OCI-LY7 (cell line): ENCODE data around the gene GPR55. TPM values are rescaled to one million over a fixed set of nuclear protein-coding genes. Genes with fewer than 3 reads are reported as not detected.

Experiments
- BruUV-seq: library from RNA; stranded (reverse); fragments of 400-500 nt; replicated peaks from 2 replicates; lab custom pipeline; 2021; lab: Mats Ljungman, UMichigan
- CTCF ChIA-PET: fragments of 300-600 bp; sonication (Branson Sonifier 250); formaldehyde crosslinking; loops from one replicate; lab custom pipeline; 2022; ENCODE audit warnings: antibody characterized with exemption; ENCODE audit not compliant: unreplicated experiment; lab: Charles Lee
- POLR2A ChIA-PET: fragments of 300-600 bp; sonication (Branson Sonifier 250); formaldehyde crosslinking; loops from one replicate; lab custom pipeline; 2022; ENCODE audit warnings: antibody characterized with exemption; lab: Charles Lee
- DNase-seq: peaks from one replicate; pipeline ENCODE4 v3.0.0-alpha.2; 2015; ENCODE audit warnings: low spot score
- H2AFZ ChIP-seq: fragments of 200-600 bp; sonication (generic), shearing (Covaris generic); 2 replicates; pipeline ENCODE4 v1.6.1; 2014; ENCODE audit warnings: mild to moderate bottlenecking, antibody characterized with exemption, low read length, moderate library complexity
- H3K27ac ChIP-seq: fragments of 200-600 bp; sonication (generic); 2 replicates; pipeline ENCODE4 v1.5.1; 2014; ENCODE audit warnings: mixed run types, low read depth, mild to moderate bottlenecking, moderate library complexity, low read length, inconsistent platforms; ENCODE audit not compliant: poor library complexity, severe bottlenecking
- H3K36me3 ChIP-seq: fragments of 200-600 bp; sonication (generic); 2 replicates; pipeline ENCODE4 v1.6.1; 2014; ENCODE audit warnings: mild to moderate bottlenecking, antibody characterized with exemption, low read length, moderate library complexity, mixed read lengths; ENCODE audit not compliant: insufficient read depth
- H3K4me1 ChIP-seq: fragments of 200-600 bp; sonication (generic); 2 replicates; pipeline ENCODE4 v1.5.1; 2014; ENCODE audit warnings: mild to moderate bottlenecking, low read length; ENCODE audit not compliant: insufficient read depth, poor library complexity, severe bottlenecking
- H3K4me2 ChIP-seq: fragments of 200-600 bp; sonication (generic); 2 replicates; pipeline ENCODE4 v1.6.1; 2014; ENCODE audit warnings: mild to moderate bottlenecking, low read length
- H3K4me3 ChIP-seq: fragments of 200-600 bp; sonication (generic); 2 replicates; pipeline ENCODE4 v1.5.1; 2014; ENCODE audit warnings: mild to moderate bottlenecking, low read depth, low read length; ENCODE audit not compliant: poor library complexity, severe bottlenecking
- H3K79me2 ChIP-seq: fragments of 200-600 bp; sonication (generic); 2 replicates; pipeline ENCODE4 v1.6.1; 2016; ENCODE audit warnings: low read depth, mild to moderate bottlenecking, low read length, moderate library complexity, mixed read lengths; ENCODE audit not compliant: insufficient read depth
- H3K9me2 ChIP-seq: fragments of 200-600 bp; sonication (generic); 2 replicates; pipeline ENCODE4 v1.6.1; 2016; ENCODE audit warnings: mild to moderate bottlenecking, low read length, mixed read lengths; ENCODE audit not compliant: insufficient read depth
- H3K9me3 ChIP-seq: fragments of 200-600 bp; sonication (generic); 2 replicates; pipeline ENCODE4 v1.6.1; 2014; ENCODE audit warnings: mild to moderate bottlenecking, mixed run types, low read length, mixed read lengths
- H4K20me1 ChIP-seq: fragments of 200-600 bp; sonication (generic); 2 replicates; pipeline ENCODE4 v1.6.1; 2014; ENCODE audit warnings: mild to moderate bottlenecking, antibody characterized with exemption, low read length, moderate library complexity, mixed read lengths; ENCODE audit not compliant: insufficient read depth
- EZH2phosphoT487 ChIP-seq: fragments of 200-600 bp; sonication (generic); IDR thresholded peaks from 2 replicates; pipeline ENCODE4 v1.6.1; 2018; ENCODE audit warnings: low read depth, borderline replicate concordance, mild to moderate bottlenecking, mixed run types, antibody characterized with exemption, low read length, moderate library complexity, mixed read lengths
- intact Hi-C: fragments of 100-400 bp; cut with micrococcal nuclease; formaldehyde crosslinking; loops from one replicate; pipeline ENCODE4 v1.10.0; 2022; ENCODE audit not compliant: unreplicated experiment
- total RNA-seq, 2 experiments: library from RNA; depleted of rRNA in 1 of 2; stranded (reverse); fragments of >200 nt in 1 of 2; shearing (Covaris generic) in 1 of 2; gene quantifications; 2 replicates each; pipeline ENCODE4 v1.2.3, GENCODE V29; 2014 to 2022
- TF ChIP-seq, protein P1 (sequence below): fragments of 200-600 bp; sonication (generic); conservative IDR thresholded peaks from 2 replicates; pipeline ENCODE4 v1.5.1; 2014; ENCODE audit warnings: mild to moderate bottlenecking, antibody characterized with exemption, low read length, moderate library complexity, mixed read lengths

Gene GPR55
- total RNA-seq, 2 experiments from 2014 or later, result 0.22 TPM; not detected in 1

DNA sequence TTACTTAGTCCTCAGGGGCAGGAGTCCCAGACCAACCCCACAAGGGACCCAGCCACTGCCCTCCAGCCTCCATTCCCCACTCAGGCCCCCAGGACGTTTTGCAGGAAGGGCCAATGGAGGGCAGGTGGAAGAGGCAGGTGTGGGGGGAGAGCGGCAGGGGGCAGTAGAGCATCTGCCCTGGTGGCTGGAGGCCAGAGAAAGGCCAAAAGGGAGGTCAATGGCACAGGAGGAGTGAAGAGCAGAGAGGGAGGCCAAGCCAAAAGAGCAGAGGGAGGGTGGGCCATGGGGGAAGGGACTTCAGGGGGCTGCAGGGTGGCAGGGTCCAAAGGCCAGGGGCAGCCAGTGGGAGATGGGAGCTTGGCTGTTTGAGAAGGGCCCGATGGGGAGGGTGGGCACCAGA is 17.3 kb upstream of the GPR55 start:
- no peak overlapping the region for H3K4me2 ChIP-seq
- no peak overlapping the region for H3K27ac ChIP-seq
- H4K20me1 ChIP-seq, result no peaks in the 10 kb centered on the region
- no peaks in the 10 kb centered on the region for H3K9me2 ChIP-seq
- no peak for DNase-seq
- no peaks in the 10 kb centered on the region for H3K79me2 ChIP-seq
- ChIA-PET CTCF (no interaction called here), POLR2A (no interaction called here)
- BruUV-seq, result no TSS peak
- no peak overlapping the region for H2AFZ ChIP-seq
- H3K9me3 ChIP-seq, result no peaks in the 10 kb centered on the region
- H3K36me3 ChIP-seq, result no peaks in the 10 kb centered on the region
- TF ChIP-seq, protein P1, sequence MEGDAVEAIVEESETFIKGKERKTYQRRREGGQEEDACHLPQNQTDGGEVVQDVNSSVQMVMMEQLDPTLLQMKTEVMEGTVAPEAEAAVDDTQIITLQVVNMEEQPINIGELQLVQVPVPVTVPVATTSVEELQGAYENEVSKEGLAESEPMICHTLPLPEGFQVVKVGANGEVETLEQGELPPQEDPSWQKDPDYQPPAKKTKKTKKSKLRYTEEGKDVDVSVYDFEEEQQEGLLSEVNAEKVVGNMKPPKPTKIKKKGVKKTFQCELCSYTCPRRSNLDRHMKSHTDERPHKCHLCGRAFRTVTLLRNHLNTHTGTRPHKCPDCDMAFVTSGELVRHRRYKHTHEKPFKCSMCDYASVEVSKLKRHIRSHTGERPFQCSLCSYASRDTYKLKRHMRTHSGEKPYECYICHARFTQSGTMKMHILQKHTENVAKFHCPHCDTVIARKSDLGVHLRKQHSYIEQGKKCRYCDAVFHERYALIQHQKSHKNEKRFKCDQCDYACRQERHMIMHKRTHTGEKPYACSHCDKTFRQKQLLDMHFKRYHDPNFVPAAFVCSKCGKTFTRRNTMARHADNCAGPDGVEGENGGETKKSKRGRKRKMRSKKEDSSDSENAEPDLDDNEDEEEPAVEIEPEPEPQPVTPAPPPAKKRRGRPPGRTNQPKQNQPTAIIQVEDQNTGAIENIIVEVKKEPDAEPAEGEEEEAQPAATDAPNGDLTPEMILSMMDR, result no peak
- no peak for TF ChIP-seq EZH2phosphoT487
- intact Hi-C loops, result no loop called here
- no peaks in the 10 kb centered on the region for H3K4me1 ChIP-seq
- H3K4me3 ChIP-seq, result no peak overlapping the region

DNA sequence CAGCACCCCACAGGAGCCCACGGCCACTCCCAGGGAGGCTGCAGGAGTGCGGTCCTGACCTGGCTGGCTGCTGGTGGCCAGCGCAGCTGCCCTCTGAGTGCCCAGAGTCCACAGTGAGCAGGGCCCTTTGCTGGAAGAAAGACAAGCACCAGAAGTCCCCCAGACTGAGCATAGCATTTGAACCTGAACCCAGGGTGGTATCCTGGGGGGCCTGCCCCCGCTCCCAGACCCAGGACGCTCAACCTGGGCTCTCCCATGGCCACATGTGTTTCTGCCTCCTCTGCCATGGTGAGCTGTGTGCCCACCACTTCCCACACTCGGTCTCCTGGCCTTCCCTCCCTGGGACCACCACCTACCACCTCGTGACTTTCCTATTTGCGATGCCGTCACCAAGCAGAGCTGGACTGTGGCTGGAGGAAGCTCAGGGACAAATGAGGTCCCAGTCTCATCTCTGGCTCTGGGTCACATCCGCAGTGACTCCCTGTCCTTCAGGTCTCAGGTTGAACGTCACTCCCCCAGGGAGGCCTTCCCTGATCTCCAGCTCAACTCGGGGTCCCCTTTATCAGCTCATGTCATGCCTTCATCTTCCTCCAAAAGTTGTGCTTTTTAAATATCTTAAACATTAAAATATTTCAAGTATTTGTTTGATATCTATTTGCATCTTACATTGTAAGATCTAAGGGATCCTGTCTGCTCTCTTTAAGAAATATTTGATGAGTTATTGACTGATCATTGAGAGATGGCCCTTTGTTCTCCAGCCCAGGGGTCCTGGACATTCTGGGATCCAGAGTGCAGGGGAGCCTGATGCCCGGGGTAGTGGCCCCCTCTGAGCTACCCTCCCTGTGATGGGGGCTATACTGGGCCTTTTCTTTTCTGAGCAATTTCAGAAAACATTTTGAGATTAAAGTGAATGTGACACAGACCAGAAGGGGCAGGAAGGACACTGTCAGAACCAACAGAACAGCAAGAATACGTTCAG is 16.4 kb upstream of the GPR55 start:
- ChIA-PET POLR2A (interaction anchor here (0.7 to 1.1 kb wide), 2 partner anchors 25 to 998 kb away, joined by 3 to 4 read pairs; no protein-coding TSS in a partner anchor), CTCF (no interaction called here)
- Histone ChIP-seq H3K4me1 (no peaks in the 10 kb centered on the region), H3K27ac (no peak overlapping the region), H3K4me3 (no peak overlapping the region), H3K36me3 (no peaks in the 10 kb centered on the region), H4K20me1 (no peaks in the 10 kb centered on the region), H3K9me3 (peaks cover 7% of the 10 kb centered on the region), H3K79me2 (no peaks in the 10 kb centered on the region), H2AFZ (no peak overlapping the region), H3K9me2 (no peaks in the 10 kb centered on the region), H3K4me2 (no peak overlapping the region)
- TF ChIP-seq EZH2phosphoT487, result no peak
- TF ChIP-seq, protein P1, result no peak
- intact Hi-C loops, result no loop called here
- DNase-seq, result no peak
- BruUV-seq, result no TSS peak

DNA sequence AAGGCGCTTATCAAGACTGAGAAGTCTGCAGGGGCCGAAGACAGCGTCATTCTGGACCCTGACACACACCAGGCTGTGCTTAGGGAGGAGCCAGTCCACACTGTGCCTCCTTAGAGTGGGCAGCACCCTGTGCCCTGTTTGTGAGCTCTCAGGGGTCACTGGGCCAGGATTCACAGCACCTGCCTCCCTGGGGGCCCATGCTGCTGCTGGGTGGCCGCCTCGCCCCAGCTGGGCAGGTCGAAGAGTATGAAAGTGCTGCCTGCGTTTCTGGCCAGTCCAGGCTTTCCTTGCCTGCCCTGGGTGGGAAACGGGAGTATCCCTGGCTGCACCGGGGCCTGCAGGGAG is 15.4 kb upstream of the GPR55 start:
- Histone ChIP-seq H2AFZ (no peak overlapping the region), H3K4me3 (no peak overlapping the region), H3K36me3 (no peaks in the 10 kb centered on the region), H3K9me3 (peaks cover 10% of the 10 kb centered on the region), H3K9me2 (no peaks in the 10 kb centered on the region), H4K20me1 (no peaks in the 10 kb centered on the region), H3K27ac (no peak overlapping the region), H3K4me2 (no peak overlapping the region), H3K4me1 (no peaks in the 10 kb centered on the region), H3K79me2 (no peaks in the 10 kb centered on the region)
- BruUV-seq, result no TSS peak
- ChIA-PET POLR2A (no interaction called here), CTCF (no interaction called here)
- intact Hi-C loops, result no loop called here
- DNase-seq, result no peak
- no peak for TF ChIP-seq EZH2phosphoT487
- TF ChIP-seq, protein P1, result no peak
